ENCODE results near the gene NRF1.

Gene NRF1

DNA sequence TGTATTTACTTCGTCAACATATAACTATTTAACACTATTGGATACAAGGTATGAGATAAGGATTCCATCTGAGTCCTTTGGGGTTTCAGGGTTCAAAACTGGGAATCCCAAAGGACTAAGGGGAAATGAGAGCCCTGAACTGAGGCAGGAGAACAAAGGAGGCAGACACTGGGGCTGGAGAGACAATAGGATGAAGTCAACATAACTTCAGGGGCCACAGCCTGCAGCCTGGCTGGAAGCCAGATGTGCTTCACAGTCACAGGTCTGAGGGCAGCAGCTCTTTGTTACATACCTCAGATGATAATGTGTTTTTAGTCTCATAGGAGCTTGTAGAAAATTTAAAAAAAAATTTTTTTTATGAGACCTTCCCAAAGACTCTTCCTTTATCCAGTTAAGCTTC, 73.3 kb downstream of the NRF1 start:
- TF ChIP-seq JUND (IDR thresholded peaks at IDR 0.05; ENCODE audit: low read depth) = no peak
- in situ Hi-C loops (cut with HindIII; ENCODE audit: low pct_unique_long_range_greater_than_20kb, low sequenced_read_pairs) = no loop called here

DNA sequence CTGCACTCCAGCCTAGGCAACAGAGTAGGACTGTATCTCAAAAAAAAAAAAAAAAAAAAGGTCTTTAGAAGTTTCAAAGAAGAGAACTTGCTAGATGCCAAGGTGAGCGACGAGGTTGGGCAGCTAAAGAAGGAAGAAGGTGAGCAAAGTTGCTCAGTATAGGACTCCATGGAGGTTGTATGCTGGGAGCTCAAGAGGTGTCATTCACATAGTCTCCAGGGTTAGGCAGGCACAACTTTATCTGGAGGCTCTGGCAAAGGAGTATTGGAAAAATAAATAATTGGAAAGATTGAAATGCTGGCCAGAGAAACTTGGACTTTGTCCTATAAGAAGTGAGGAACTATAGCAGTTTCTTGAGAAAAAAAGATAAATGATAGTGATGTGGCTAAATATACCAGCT, 74.5 kb downstream of the NRF1 start:
- in situ Hi-C loops (cut with HindIII; ENCODE audit: low pct_unique_long_range_greater_than_20kb, low sequenced_read_pairs) = no loop called here
- DNase-seq (ENCODE audit: low read depth in 1 of 2, low spot score in 1 of 2) = no peak
- TF ChIP-seq JUND (IDR thresholded peaks at IDR 0.05; ENCODE audit: low read depth) = no peak

More for the DNA sequence above, 73.3 kb downstream of the NRF1 start:
- DNase-seq (ENCODE audit: low read depth in 1 of 2, low spot score in 1 of 2) = no peak

DNA sequence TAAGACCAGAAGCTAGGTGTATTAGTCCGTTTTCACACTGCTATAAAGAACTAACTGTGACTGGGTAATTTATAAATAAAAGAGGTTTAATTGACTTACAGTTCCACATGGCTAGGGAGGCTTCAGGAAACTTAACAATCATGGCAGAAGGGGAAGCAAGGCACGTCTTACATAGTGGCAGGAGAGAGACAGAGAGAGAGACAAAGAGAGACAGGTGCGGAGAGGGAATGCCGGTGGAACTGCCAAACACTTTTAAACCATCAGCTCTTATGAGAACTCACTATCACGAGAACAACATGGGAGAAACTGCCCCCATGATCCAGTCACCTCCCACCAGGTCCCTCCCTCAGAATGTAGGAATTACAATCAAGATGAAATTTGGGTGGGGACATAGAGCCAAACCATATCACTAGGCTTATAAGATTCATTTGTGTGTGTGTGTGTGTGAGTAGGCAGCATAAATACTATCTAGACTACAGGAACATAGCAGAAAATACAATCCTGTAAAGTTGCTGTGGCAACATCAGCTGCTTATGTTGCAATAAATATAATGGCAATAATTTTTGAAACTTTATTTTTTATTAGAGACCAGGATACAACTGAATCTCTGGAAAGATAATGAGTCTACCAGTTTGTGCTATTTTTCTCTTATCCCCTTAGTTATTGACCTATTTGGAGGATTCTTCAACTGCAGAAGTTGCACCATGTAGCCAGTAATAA, 77.1 kb downstream of the NRF1 start:
- no peak for DNase-seq (ENCODE audit: low read depth in 1 of 2, low spot score in 1 of 2)
- in situ Hi-C loops (cut with HindIII; ENCODE audit: low pct_unique_long_range_greater_than_20kb, low sequenced_read_pairs) = no loop called here
- TF ChIP-seq JUND (IDR thresholded peaks at IDR 0.05; ENCODE audit: low read depth) = no peak

DNA sequence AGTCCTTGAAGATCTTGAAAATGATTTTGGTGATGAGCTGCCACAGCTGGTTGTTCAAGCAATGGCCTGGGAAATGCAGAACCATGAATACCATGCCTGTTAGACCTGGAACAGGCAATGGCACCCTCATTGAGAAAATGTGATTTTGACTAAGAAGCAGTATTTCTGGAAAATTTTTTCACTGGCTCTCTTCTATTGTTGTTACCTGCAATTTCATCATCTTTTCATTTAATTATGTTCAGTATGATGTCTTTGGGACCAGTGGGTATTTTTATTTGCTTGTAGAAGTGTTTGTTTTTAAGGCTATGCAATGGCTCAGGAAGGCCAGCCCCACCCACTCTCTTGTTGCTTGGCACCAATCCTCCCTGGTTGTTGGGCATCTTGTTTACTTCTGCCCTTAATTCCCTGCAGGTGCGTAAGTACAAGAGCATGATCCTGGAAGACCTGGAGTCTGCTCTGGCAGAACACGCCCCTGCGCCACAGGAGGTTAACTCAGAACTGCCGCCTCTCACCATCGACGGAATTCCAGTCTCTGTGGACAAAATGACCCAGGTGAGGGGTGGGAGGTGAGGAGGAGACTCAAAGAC, 78.6 kb downstream of the NRF1 start:
- TF ChIP-seq JUND (IDR thresholded peaks at IDR 0.05; ENCODE audit: low read depth) = no peak
- in situ Hi-C loops (cut with HindIII; ENCODE audit: low pct_unique_long_range_greater_than_20kb, low sequenced_read_pairs) = no loop called here

GRCh38 chr7:129690701-129691100, 79.2 kb downstream of the NRF1 start:
- no peak for DNase-seq (ENCODE audit: low read depth in 1 of 2, low spot score in 1 of 2)
- in situ Hi-C loops (cut with HindIII; ENCODE audit: low pct_unique_long_range_greater_than_20kb, low sequenced_read_pairs) = no loop called here
- no peak for TF ChIP-seq JUND (IDR thresholded peaks at IDR 0.05; ENCODE audit: low read depth)

More for the DNA sequence above, 78.6 kb downstream of the NRF1 start:
- no peak for DNase-seq (ENCODE audit: low read depth in 1 of 2, low spot score in 1 of 2)

GRCh38 chr7:129698516-129699418, 87.2 kb downstream of the NRF1 start:
- in situ Hi-C loops (cut with HindIII; ENCODE audit: low pct_unique_long_range_greater_than_20kb, low sequenced_read_pairs) = no loop called here

GRCh38 chr7:129702316-129702715, 90.8 kb downstream of the NRF1 start:
- in situ Hi-C loops (cut with HindIII; ENCODE audit: low pct_unique_long_range_greater_than_20kb, low sequenced_read_pairs) = no loop called here
- no peak for DNase-seq (ENCODE audit: low read depth in 1 of 2, low spot score in 1 of 2)
- TF ChIP-seq JUND (IDR thresholded peaks at IDR 0.05; ENCODE audit: low read depth) = no peak

More at GRCh38 chr7:129698516-129699418, 87.2 kb downstream of the NRF1 start:
- peak in 1 of 2 experiments; percentile 3 for DNase-seq (ENCODE audit: low read depth in 1 of 2, low spot score in 1 of 2)
- TF ChIP-seq JUND (IDR thresholded peaks at IDR 0.05; ENCODE audit: low read depth) = no peak

GRCh38 chr7:129702761-129703338, 91.3 kb downstream of the NRF1 start:
- no peak for TF ChIP-seq JUND (IDR thresholded peaks at IDR 0.05; ENCODE audit: low read depth)
- no peak for DNase-seq (ENCODE audit: low read depth in 1 of 2, low spot score in 1 of 2)
- in situ Hi-C loops (cut with HindIII; ENCODE audit: low pct_unique_long_range_greater_than_20kb, low sequenced_read_pairs) = no loop called here

DNA sequence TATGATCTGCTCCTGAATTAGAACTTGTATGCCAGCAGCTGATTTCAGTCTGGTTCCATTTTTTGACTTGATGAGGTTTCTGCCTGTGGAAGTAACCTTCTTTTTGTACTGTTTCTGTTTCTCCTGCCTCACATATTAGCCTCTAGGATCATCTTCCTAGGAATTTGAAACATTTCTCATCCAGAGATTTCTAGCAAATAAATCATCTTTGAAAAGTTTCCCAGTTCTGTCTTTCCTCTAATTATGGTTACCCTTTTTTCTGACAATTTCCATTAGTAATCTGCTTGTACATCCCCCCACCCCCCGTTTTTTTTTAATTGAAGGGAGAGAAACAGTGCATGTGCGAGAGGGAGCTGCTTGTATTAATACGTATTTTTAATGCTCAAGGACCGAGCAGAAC, 92.2 kb downstream of the NRF1 start:
- no peak for DNase-seq (ENCODE audit: low read depth in 1 of 2, low spot score in 1 of 2)
- in situ Hi-C loops (cut with HindIII; ENCODE audit: low pct_unique_long_range_greater_than_20kb, low sequenced_read_pairs) = no loop called here
- no peak for TF ChIP-seq JUND (IDR thresholded peaks at IDR 0.05; ENCODE audit: low read depth)

GRCh38 chr7:129707910-129708499, 96.5 kb downstream of the NRF1 start:
- TF ChIP-seq JUND (IDR thresholded peaks at IDR 0.05; ENCODE audit: low read depth) = no peak
- DNase-seq (ENCODE audit: low read depth in 1 of 2, low spot score in 1 of 2) = peak in 1 of 2 experiments; percentile 10
- in situ Hi-C loops (cut with HindIII; ENCODE audit: low pct_unique_long_range_greater_than_20kb, low sequenced_read_pairs) = no loop called here

- in situ Hi-C loops (cut with HindIII; ENCODE audit: low pct_unique_long_range_greater_than_20kb, low sequenced_read_pairs) = no loop called here
- DNase-seq (ENCODE audit: low read depth in 1 of 2, low spot score in 1 of 2) = no peak
- TF ChIP-seq JUND (IDR thresholded peaks at IDR 0.05; ENCODE audit: low read depth) = no peak
Observed at GRCh38 chr7:129713544-129713943, 102.0 kb downstream of the NRF1 start.

DNA sequence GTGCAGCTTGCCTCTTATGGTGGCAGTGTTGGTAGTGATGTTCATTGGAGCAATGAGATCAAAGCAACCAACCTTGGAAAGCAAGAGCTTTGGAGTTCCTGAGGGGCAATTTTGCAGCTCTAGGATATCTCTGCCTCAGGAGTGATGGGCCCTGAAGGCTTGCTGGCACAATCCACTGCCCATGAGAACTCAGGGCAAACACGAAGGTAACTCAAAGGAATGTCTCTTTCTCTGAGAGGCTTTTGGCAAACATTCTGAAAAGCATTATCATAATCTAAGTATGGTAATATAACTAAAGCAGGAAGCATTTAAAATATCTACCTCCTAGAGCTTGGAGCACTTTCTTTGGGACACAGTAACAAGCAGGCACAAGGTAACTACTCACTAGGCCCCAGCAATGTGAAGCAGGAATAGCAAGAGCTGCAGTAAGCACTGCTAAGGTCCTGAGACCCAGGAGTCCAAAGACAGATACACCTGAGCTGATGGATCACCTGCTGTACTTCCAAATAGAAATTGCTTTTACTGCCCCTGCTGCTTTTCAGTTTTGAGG, 103.1 kb downstream of the NRF1 start:
- TF ChIP-seq JUND (IDR thresholded peaks at IDR 0.05; ENCODE audit: low read depth) = no peak
- no peak for DNase-seq (ENCODE audit: low read depth in 1 of 2, low spot score in 1 of 2)
- in situ Hi-C loops (cut with HindIII; ENCODE audit: low pct_unique_long_range_greater_than_20kb, low sequenced_read_pairs) = no loop called here
